NCI-H2107 treated with DMSO at 0.1 percent for 48 hours (cell line): ENCODE data around the gene CYP26A1.

Source experiments
- DNase-seq: peaks from one replicate; lab custom pipeline; 2025; ENCODE audit not compliant: unreplicated experiment; lab: John Stamatoyannopoulos, UW

Gene CYP26A1, protein sequence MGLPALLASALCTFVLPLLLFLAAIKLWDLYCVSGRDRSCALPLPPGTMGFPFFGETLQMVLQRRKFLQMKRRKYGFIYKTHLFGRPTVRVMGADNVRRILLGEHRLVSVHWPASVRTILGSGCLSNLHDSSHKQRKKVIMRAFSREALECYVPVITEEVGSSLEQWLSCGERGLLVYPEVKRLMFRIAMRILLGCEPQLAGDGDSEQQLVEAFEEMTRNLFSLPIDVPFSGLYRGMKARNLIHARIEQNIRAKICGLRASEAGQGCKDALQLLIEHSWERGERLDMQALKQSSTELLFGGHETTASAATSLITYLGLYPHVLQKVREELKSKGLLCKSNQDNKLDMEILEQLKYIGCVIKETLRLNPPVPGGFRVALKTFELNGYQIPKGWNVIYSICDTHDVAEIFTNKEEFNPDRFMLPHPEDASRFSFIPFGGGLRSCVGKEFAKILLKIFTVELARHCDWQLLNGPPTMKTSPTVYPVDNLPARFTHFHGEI

DNA sequence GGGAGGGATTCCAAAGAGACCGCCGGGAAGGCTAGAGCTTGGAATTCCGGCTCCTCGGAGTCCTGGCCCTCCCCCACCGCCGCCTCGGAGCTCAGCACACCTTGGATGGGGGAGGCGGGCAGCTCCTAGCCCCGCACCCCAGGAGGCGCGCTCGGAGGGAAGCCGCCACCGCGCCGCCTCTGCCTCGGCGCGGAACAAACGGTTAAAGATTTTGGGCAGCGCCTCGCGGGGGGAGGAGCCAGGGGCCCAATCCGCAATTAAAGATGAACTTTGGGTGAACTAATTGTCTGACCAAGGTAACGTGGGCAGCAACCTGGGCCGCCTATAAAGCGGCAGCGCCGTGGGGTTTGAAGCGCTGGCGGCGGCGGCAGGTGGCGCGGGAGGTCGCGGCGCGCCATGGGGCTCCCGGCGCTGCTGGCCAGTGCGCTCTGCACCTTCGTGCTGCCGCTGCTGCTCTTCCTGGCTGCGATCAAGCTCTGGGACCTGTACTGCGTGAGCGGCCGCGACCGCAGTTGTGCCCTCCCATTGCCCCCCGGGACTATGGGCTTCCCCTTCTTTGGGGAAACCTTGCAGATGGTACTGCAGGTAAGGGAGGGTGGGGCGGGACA lies at the start of gene CYP26A1:
TSS of gene CYP26A1 (plus strand) at position 355 of the 608 bp plus-strand sequence. CDS start at position 397, 42 bp downstream.
- DNase-seq, result no peak

GRCh38 chr10:93026072-93026471 lies 47.6 kb upstream of the CYP26A1 start:
- no peak for DNase-seq

- DNase-seq, result no peak
These were observed 46.2 kb upstream of the CYP26A1 start for GRCh38 chr10:93027508-93027907.

- DNase-seq, result no peak
These were observed 44.8 kb upstream of the CYP26A1 start for GRCh38 chr10:93028883-93029282.

DNA sequence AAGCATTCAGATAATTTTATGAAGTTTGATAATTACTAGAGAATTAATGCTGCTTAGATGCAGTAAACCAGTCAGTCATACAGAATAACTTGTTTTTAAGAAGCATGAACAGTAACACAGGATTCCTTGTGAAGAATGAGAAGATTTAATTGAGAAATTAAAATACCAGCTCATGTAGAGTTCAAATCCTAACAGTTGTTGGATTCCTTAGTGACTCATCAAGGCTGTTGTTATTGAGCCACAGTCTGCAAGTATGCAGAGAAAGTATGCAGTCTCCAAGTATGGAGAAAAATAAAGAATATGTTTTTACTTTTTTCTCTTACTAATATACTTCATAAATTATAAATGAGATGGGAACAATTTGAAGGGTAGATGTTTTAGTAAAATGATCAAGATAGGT lies 43.3 kb upstream of the CYP26A1 start:
- DNase-seq, result no peak

- no peak for DNase-seq
These were observed 41.4 kb upstream of the CYP26A1 start for GRCh38 chr10:93032105-93032808.

DNA sequence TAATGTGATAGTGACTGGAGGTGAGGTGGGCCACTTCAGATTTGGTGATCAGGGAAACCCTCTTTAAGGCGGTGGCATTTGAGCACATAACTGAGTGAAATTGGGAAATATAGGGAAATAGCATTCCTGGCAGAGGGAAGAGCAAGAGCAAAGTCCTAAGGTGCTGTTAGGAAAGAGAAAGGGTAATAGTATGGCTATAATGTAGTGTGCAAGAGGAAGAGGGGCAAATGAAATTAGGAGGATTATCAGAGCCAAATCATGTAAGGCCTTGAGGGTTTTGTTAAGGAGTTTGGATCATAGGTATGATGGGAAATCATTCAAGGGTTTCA lies 40.9 kb upstream of the CYP26A1 start:
- DNase-seq, result no peak

- DNase-seq, result no peak
These were observed 39.3 kb upstream of the CYP26A1 start for GRCh38 chr10:93034426-93034825.

DNA sequence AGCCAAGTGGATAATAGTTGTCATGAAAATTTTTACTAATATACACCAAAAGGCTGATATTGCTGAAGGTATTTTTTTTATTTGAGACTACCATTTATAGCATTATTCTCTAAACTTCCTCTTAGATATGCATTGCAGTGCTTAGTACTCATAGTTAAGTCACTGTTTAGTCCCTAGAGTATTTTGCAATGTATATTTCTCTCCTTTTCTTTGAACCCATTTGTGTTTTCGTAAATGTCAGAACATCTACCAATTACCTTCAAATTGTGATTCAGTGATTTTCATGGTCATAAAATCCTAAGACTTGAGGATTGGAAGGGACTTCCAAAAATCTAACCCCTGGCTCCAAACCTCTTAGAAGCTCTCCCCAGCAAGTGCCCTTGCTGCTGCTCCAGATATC lies 34.6 kb upstream of the CYP26A1 start:
- DNase-seq, result no peak

GRCh38 chr10:93039721-93040120 lies 34.0 kb upstream of the CYP26A1 start:
- DNase-seq, result no peak

- DNase-seq, result no peak
These were observed 19.2 kb upstream of the CYP26A1 start for GRCh38 chr10:93054486-93054885.

DNA sequence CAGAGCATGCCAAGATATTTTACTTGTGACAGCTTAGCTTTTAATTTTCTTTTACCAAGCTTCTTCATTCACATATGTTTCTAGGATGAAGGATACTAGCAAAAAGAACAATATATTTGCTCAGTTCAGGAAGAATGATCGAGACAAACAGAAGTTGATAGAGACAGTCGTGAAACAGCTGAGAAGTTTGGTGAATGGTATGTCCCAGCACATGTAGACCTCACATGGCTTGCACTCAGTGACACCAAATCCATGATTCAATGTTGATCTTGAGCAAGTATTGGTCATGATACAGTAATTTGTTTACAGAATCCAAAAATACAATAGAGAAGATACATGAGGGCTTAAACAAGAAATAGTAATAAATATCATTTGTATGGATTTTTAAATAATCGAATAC lies 15.6 kb upstream of the CYP26A1 start:
- DNase-seq, result no peak

GRCh38 chr10:93059975-93060886 lies 13.5 kb upstream of the CYP26A1 start, which contains the start of gene CYP26C1:
Gene CYP26C1, plus strand, starts transcription at chr10:93060798. Its CDS starts 466 bp downstream, at chr10:93061264.
- no peak for DNase-seq

DNA sequence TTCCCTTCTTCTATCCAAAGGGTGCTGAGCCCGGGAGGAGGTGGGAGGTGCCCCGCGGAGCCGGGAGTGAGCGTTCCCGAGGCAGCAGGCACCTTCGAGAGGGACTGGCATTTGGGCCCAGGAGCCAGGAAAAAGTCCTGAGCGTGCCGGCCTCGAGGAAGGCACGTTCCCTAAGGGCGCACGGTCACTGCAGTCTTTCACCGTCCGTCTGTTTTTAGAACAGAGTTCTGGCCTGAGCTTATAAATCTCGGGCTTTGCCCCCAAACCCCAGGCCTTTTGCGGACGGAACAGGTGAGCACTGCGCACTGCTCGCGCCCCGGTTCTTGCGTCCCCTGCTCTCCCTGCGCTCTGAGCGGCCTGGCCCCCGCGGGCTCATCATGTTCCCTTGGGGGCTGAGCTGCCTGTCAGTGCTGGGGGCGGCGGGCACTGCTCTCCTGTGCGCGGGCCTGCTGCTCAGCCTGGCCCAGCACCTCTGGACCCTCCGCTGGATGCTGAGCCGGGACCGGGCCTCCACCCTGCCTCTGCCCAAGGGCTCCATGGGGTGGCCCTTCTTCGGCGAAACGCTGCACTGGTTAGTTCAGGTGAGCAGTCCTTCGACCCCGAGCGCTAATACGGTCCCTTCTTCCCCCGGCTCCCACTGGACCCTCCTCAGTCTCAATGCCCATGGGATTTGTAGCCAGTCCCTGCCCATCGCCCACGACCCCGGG lies 12.7 kb upstream of the CYP26A1 start:
- no peak for DNase-seq

DNA sequence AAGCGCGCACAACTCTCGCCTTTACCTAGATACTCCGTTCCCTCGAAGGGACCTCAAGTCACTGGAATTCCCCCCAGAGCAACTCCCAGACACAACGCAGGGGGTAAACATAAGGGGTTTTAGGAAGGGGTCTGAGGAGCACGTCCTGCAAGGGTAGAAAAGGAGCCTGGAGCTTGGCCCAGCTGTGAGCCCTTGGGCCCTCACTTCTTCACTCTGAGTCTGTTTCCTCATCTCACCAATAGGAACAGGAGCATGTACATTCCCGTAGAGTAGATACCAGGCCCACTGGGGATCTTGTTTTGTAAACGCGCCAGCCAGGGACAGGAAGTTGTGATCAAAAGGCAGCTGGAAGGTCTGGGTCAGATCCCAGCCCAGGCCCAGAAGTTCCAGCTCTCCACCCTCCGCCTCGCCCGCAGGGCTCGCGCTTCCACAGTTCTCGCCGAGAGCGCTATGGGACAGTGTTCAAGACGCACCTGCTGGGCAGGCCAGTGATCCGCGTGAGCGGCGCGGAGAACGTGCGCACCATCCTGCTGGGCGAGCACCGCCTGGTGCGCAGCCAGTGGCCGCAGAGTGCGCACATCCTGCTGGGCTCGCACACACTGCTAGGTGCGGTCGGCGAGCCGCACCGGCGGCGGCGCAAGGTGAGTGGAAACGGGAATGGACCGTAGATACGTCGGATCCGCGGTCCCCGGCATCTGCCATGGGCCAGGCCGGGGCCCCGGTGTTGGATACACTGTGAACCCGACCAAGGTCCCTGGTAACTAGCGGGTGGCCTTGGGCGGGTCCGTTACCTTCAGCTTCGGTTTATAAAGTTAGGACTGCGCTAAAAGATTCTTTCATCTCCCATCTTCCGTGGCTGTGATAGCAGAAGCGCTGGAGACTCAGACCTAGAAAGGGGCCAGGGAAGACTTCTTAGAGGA lies 11.8 kb upstream of the CYP26A1 start:
- no peak for DNase-seq

- DNase-seq, result no peak
These were observed 11.1 kb upstream of the CYP26A1 start for GRCh38 chr10:93062514-93063143.

DNA sequence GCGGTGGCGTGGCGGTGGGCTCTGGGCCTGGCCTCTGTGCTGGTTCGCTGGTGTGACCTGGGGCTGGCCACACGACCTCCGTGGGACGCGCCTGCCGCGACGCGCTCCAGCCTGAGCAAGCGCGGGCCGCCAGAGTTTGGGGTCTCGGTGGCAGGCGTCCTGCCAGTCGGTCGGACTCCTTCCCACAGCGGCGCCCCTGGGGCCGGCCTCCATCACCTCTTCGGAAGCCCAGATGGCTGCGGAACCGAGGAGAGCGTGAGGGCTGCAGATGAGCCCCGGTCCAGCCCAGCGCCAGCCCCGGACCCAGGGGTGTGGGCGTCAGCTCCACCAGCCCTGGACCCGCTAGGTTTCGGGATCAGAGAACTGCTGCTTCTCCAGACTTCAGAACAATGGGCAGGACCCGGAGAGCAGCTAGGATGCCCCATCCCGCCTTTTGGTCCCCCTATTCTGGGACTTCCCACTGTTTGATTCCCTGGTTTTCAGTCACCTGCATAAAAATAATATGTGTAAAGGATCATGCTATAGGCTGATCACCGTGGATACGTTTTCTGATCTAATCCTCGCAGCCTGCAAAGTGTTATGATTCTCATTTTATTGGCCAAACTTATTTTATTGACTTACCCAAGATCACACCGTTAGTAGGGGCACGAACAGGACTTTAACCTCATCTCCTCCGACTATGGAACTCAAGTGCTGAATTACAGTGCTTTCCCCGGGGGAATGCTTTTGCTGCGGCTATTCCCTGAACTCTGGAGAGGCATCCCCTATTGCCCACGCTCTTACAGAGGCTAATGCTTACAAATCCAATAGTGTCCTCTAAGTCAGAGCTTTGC lies 10.3 kb upstream of the CYP26A1 start:
- DNase-seq, result no peak
